ENCODE measurements around the gene PLEKHG2. TPM values are rescaled to one million over a fixed set of nuclear protein-coding genes. Genes with fewer than 3 reads are reported as not detected.

Gene PLEKHG2
- total RNA-seq, 4 donors from 2014 or later, result 16.7 to 38.4 (median 22.2) TPM

DNA sequence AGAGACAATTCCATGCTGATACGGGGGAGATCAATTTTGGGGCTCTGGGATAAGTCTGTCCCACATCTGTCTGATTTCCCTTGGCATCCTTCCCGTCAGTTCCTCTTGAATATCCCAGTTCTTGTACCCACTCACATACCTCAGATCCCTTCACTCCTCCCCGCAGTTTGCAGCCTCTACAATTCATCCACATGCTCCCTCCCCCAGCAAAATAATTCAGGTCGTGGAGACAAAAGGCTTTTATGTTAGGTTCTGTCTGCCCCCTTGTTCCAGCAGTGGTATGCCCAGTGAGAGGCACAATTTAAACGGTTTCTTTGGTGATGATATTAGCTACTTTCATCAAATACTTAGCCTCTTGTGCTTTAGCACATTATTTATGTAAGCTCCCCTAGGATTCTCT, 13.7 kb downstream of the PLEKHG2 start:
- TF ChIP-seq POLR2A (IDR thresholded peaks at IDR 0.05; ENCODE audit: low read depth), result no peak
- TF ChIP-seq EP300 (IDR thresholded peaks at IDR 0.05), result no peak
- Histone ChIP-seq H3K4me1 (peaks cover 21 to 37% (median 32%) of the 10 kb centered on the region in 4 donors), H3K36me3 (peaks cover 4 to 43% (median 40%) of the 10 kb centered on the region in 4 donors), H3K27ac (replicated peaks in 1 of 4) (peak overlapping the region in 1 of 4 donors; percentile 23), H3K4me3 (no peak overlapping the region), H3K27me3 (no peaks in the 10 kb centered on the region), H3K9me3 (no peaks in the 10 kb centered on the region)
- WGBS, result 68% methylated on average over 5 of the region's 5 CpGs
- no peak for DNase-seq (ENCODE audit: extremely low spot score)
- intact Hi-C loops (cut with DNase I), result loop anchor here (10.0 kb wide), 1 partner anchor 81 kb away; the partner anchor contains the start of gene SAMD4B

DNA sequence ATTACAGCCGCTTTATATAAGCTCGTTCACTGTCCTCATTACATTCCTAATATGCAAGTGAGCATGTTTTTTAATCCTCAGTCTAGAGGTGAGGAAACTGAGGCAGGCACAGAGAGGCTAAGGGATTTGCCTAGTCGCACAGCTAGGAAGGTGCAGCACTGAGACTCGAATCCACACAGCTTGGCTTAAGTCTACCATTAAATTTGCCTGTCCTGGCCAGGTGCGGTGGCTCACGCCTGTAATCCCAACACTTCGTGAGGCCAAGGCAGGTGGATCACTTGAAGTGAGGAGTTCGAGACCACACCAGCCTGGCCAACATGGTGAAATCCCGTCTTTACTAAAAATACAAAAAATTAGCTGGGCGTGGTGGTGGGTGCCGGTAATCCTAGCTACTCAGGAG, 15.2 kb downstream of the PLEKHG2 start:
- no peaks in the 10 kb centered on the region for H3K9me3 ChIP-seq
- TF ChIP-seq POLR2AphosphoS5 (IDR thresholded peaks at IDR 0.05) (no peak), POLR2A (IDR thresholded peaks at IDR 0.05; ENCODE audit: low read depth) (no peak), EP300 (IDR thresholded peaks at IDR 0.05) (no peak)
- TF ChIP-seq, protein P1, sequence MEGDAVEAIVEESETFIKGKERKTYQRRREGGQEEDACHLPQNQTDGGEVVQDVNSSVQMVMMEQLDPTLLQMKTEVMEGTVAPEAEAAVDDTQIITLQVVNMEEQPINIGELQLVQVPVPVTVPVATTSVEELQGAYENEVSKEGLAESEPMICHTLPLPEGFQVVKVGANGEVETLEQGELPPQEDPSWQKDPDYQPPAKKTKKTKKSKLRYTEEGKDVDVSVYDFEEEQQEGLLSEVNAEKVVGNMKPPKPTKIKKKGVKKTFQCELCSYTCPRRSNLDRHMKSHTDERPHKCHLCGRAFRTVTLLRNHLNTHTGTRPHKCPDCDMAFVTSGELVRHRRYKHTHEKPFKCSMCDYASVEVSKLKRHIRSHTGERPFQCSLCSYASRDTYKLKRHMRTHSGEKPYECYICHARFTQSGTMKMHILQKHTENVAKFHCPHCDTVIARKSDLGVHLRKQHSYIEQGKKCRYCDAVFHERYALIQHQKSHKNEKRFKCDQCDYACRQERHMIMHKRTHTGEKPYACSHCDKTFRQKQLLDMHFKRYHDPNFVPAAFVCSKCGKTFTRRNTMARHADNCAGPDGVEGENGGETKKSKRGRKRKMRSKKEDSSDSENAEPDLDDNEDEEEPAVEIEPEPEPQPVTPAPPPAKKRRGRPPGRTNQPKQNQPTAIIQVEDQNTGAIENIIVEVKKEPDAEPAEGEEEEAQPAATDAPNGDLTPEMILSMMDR (IDR thresholded peaks at IDR 0.05), result no peak
- no peaks in the 10 kb centered on the region for H3K27me3 ChIP-seq
- WGBS, result 90% methylated on average over 11 of the region's 11 CpGs
- peak overlapping the region; percentile 84 to 91 (median 86) for H3K27ac ChIP-seq (replicated peaks in 1 of 4)
- peaks cover 22 to 38% (median 34%) of the 10 kb centered on the region in 4 donors for H3K4me1 ChIP-seq
- H3K36me3 ChIP-seq, result peaks cover 18 to 43% (median 39%) of the 10 kb centered on the region in 4 donors
- DNase-seq (ENCODE audit: extremely low spot score), result no peak
- no peak overlapping the region for H3K4me3 ChIP-seq
- intact Hi-C loops (cut with DNase I), result loop anchor here (10.0 kb wide), 1 partner anchor 83 kb away; the partner anchor contains the start of gene SAMD4B

DNA sequence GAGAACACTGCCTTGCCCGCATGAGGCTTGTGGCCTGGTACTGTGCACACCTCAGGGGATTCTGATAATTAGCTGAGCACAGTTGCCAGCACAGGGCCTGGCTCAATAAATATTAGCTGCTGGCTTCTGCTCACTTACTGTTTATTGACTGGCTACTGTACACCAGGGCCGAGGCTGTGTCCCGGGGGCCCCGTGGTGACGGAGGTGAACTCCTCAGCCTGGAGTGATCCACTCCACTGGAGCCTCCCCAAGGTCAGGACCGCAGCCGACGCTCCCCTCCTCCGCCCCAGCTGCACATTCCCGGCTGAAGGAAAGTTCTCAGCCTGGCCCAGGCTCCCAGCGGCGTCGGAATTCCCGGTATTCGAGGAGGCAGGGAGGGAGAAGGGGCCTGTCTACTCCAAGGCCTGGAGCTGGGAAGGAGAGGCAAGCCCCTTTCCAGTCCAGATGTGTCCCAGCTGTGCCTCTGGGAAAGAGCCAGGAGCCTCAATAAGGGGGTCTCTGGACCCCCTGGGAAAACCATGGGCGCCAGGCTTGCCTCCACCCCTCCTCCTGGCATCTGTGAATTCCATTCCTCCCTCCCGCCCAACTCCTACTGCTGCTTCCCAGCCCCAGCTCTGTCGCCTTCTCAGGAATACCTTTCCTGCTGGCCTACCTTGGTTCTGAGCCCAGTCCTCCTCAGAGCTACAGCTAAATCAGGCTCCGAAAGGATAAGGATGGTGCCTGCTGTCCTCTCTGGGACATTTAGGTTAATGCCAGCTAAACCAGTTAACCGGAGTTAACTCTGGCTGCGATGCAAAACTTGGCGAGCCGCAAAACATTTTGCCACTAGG, 16.0 kb downstream of the PLEKHG2 start:
- intact Hi-C loops (cut with DNase I), result loop anchor here (10.0 kb wide), 1 partner anchor 84 kb away; the partner anchor contains the start of gene SAMD4B
- peak overlapping the region; percentile 84 to 91 (median 86) for H3K27ac ChIP-seq (replicated peaks in 1 of 4)
- peaks cover 23 to 43% (median 39%) of the 10 kb centered on the region in 4 donors for H3K36me3 ChIP-seq
- TF ChIP-seq POLR2AphosphoS5 (IDR thresholded peaks at IDR 0.05) (peak; percentile 75 to 76), EP300 (IDR thresholded peaks at IDR 0.05) (peak; percentile 6), POLR2A (IDR thresholded peaks at IDR 0.05; ENCODE audit: low read depth) (no peak)
- TF ChIP-seq, protein P1 (IDR thresholded peaks at IDR 0.05), result no peak
- no peaks in the 10 kb centered on the region for H3K9me3 ChIP-seq
- no peak for DNase-seq (ENCODE audit: extremely low spot score)
- peaks cover 23 to 43% (median 37%) of the 10 kb centered on the region in 4 donors for H3K4me1 ChIP-seq
- H3K4me3 ChIP-seq, result peak overlapping the region in 3 of 4 donors; percentile 3 to 14 (median 12)
- no peaks in the 10 kb centered on the region for H3K27me3 ChIP-seq
- WGBS, result 31% methylated on average over 12 of the region's 23 CpGs

DNA sequence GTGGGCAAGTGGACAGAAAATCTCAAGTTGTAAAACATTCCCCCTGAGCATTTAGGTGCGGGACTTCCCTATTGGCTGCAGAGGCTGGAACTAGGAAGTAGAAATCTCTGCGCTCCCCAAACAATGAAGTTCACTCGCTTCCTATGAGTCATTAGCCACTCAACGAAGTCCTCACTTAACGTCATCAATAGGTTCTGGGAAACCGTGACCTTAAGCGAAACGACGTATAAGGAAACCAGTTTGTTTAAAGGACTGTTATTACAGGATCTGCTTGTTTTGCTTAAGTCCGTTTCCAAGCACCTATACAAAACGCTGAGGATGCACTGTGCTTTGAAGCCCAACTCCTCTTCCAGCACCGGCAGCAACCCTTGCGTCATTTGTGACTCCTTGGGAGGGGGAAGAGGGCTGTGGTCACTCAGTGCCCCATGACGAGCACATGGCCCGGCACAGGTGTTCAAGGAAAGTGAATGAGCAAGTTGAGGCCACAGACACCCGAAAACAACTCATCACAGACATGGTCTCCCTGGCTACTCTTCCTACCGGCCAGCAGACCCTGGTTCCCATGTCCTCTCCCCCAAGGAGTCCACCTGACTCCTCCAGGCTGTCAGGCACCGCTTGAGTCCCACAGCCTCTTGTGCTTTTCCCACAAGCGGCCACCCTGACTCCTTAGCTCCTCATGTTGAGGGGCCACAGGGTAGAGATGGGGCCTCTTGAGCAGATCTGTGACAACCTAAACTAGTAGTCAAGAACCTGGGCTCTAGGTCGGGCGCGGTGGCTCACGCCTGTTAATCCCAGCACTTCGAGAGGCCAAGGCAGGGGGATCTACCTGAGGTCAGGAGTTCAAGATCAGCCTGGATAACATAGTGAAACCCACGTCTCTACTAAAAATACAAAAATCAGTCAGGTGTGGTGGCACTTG, 18.5 kb downstream of the PLEKHG2 start:
- Histone ChIP-seq H3K4me3 (peak overlapping the region in 1 of 4 donors; percentile 12), H3K27ac (replicated peaks in 1 of 4) (peak overlapping the region; percentile 66 to 88 (median 75)), H3K27me3 (no peaks in the 10 kb centered on the region), H3K9me3 (no peaks in the 10 kb centered on the region), H3K36me3 (peaks cover 28 to 43% (median 37%) of the 10 kb centered on the region in 4 donors), H3K4me1 (peaks cover 39 to 61% (median 57%) of the 10 kb centered on the region in 4 donors)
- intact Hi-C loops (cut with DNase I), result no loop called here
- no peak for DNase-seq (ENCODE audit: extremely low spot score)
- WGBS, result 72% methylated on average over 25 of the region's 25 CpGs
- TF ChIP-seq POLR2A (IDR thresholded peaks at IDR 0.05; ENCODE audit: low read depth) (no peak), EP300 (IDR thresholded peaks at IDR 0.05) (peak; percentile 52), POLR2AphosphoS5 (IDR thresholded peaks at IDR 0.05) (peak; percentile 62 to 63)
- TF ChIP-seq, protein P1 (IDR thresholded peaks at IDR 0.05), result no peak

Measured in esophagus muscularis mucosa (tissue), 4 donors.